GM06990 (cell line): ENCODE results near the gene CDH4.

ENCODE experiments used
- DNase-seq: peaks from one replicate; pipeline ENCODE4 v3.0.0-alpha.2; 2011; ENCODE audit not compliant: insufficient read length; ENCODE audit errors: extremely low read depth
- H3K27me3 ChIP-seq: replicated peaks from 2 replicates; pipeline ENCODE4 v1.6.0; 2011; ENCODE audit warnings: low read length; ENCODE audit not compliant: control insufficient read depth, insufficient read depth
- H3K36me3 ChIP-seq: 2 replicates; pipeline ENCODE4 v1.5.1; 2011; ENCODE audit warnings: low read length; ENCODE audit not compliant: control insufficient read depth, insufficient read depth
- H3K4me3 ChIP-seq: replicated peaks from 2 replicates; pipeline ENCODE4 v1.5.1; 2011; ENCODE audit warnings: low read depth, mild to moderate bottlenecking, control low read depth, low read length
- TF ChIP-seq, protein P1 (sequence below): IDR thresholded peaks from 2 replicates; pipeline ENCODE4 v1.5.1; 2011; ENCODE audit warnings: low read length, control low read depth, mild to moderate bottlenecking, inconsistent platforms; ENCODE audit not compliant: insufficient read depth, poor library complexity, severe bottlenecking

Gene CDH4

DNA sequence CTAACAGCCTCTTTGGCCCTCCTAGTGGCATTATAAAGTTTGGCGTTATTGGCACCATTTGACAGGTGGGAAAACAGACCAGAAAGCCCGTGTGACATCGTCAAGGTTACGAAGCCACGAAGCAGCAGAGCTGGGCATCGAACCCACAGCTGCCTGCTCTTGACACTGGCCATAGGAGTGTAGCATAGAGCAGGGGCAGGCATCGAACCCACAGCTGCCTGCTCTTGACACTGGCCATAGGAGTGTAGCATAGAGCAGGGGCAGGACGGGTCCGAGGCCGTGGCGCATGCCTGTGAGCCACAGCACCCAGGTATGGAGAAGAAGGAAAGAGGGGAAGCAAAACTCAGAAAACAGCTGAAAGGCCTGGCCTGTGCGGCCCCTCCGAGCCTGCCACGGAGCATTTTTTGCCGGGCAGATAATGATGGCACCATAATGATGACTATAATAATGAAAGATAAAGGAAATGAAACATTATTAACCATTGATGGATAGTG, 33.1 kb downstream of the CDH4 start:
- H3K36me3 ChIP-seq, result no peaks in the 10 kb centered on the region
- TF ChIP-seq, protein P1, sequence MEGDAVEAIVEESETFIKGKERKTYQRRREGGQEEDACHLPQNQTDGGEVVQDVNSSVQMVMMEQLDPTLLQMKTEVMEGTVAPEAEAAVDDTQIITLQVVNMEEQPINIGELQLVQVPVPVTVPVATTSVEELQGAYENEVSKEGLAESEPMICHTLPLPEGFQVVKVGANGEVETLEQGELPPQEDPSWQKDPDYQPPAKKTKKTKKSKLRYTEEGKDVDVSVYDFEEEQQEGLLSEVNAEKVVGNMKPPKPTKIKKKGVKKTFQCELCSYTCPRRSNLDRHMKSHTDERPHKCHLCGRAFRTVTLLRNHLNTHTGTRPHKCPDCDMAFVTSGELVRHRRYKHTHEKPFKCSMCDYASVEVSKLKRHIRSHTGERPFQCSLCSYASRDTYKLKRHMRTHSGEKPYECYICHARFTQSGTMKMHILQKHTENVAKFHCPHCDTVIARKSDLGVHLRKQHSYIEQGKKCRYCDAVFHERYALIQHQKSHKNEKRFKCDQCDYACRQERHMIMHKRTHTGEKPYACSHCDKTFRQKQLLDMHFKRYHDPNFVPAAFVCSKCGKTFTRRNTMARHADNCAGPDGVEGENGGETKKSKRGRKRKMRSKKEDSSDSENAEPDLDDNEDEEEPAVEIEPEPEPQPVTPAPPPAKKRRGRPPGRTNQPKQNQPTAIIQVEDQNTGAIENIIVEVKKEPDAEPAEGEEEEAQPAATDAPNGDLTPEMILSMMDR, result no peak
- no peak overlapping the region for H3K4me3 ChIP-seq
- H3K27me3 ChIP-seq, result no peaks in the 10 kb centered on the region
- no peak for DNase-seq

DNA sequence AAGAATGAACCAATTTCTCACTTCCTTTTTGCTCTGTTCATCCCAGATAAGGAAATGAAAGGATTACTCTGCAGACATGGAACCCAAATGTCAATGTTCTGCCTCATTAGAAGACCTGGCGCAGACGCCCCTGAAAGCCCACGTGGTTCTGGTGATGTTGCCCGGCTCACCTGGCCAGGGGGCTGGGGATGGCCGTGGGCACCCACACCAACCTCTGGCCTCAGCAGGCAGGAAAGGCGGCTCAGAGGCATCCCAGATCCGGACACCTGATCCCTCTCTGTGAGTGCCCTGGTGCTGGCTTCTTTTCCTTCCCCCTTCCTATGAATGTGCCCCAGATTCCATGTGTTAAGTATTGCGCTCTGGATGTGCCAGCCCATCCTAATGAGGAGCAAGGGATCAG, 33.6 kb downstream of the CDH4 start:
- Histone ChIP-seq H3K27me3 (no peaks in the 10 kb centered on the region), H3K36me3 (no peaks in the 10 kb centered on the region), H3K4me3 (no peak overlapping the region)
- TF ChIP-seq, protein P1, result no peak
- no peak for DNase-seq

DNA sequence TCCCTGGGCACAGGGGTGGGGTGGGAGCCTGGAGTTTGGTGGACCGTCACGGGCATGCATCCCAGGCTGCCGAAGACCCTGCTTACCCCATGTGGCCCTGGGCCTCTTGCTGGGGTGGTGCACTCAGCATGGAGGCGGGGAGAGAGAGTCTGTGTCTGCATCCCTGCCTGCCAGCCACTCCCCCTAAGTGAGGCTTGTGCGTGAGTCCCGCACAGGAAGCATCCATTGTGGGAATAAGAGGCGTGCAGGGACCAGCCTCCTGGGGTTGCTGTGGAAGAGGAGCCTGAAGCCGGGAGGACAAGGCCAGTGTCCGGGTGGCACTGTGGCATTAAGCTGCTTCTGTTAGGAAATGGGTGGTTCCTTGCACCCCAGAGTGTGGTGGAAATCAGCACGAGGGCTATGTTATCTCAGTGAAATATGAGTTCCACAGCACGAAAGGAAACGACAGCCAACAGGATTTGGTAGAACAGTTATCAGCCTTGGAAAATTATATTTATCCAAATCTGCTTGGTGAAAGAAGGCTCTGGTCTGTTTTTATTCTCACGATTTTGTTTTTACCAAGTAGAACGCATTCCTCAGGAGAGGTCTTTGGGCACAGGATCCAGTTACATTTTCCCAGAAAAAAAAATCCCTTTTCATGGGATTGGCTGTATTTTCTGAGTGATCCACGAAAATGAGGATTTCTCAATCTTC, 35.7 kb downstream of the CDH4 start:
- no peak for DNase-seq
- no peaks in the 10 kb centered on the region for H3K27me3 ChIP-seq
- TF ChIP-seq, protein P1, result no peak
- H3K36me3 ChIP-seq, result no peaks in the 10 kb centered on the region
- no peak overlapping the region for H3K4me3 ChIP-seq

DNA sequence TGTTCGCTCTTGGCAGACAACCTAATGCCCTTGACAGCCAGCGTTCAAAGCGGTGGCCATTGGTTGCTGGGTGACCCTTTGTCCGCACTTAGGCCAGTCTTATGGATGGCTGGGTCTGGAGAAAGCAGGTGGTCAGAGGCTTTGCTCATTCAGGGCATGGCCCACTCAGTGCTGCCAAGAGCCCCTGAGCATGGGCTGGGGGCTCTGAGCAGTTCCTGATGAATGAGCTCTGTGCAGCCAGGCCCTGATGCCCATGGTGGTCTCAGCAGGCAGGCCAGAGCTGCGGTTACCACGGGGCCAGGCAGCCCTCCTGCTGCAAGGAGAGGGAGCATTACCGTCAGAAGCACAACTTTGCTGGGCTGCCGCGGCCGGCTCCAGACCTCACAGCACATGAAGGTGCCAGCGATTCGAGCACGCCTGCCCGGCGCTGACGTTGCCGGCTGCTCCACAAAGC, 36.3 kb downstream of the CDH4 start:
- no peak for DNase-seq
- H3K27me3 ChIP-seq, result no peaks in the 10 kb centered on the region
- TF ChIP-seq, protein P1, result no peak
- H3K4me3 ChIP-seq, result no peak overlapping the region
- no peaks in the 10 kb centered on the region for H3K36me3 ChIP-seq

DNA sequence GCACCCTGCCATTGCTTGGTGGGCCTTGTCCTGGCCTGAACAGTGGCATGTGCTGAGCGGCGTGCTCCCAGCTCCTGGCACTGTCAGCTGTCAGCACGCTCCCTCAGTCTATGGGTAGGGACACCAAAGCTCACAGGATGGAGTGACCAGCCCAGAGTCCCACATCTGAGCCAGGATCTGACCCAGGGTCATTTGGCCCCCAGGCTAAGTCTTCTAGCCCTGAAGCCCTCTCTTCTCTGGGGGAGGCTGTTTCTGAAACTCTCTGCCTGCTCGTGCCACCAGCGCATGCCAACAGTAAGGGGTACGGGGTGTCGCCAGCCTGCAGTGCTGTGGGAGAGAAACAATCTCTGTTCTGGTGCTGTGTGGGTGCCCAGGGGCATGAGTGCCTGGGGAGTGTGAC, 37.1 kb downstream of the CDH4 start:
- no peak overlapping the region for H3K4me3 ChIP-seq
- no peaks in the 10 kb centered on the region for H3K27me3 ChIP-seq
- TF ChIP-seq, protein P1, result no peak
- no peaks in the 10 kb centered on the region for H3K36me3 ChIP-seq
- DNase-seq, result no peak
